Tibial artery (tissue), 4 donors: ENCODE results near the gene RELB.

Experiments used
- DNase-seq, 2 donors: peaks; one replicate each; pipeline ENCODE4 v3.0.0-alpha.2; 2019
- H3K27ac ChIP-seq, 2 donors: fragments of 200-600 bp; sonication (generic) in 1 of 2; 1 replicate in 1 of 2; 2 replicates in 1 of 2; pipeline ENCODE4 v1.5.1; 2018 to 2019; ENCODE audit warnings: mild to moderate bottlenecking in 1 of 2
- H3K27me3 ChIP-seq, 2 donors: fragments of 200-600 bp; sonication (generic) in 1 of 2; one replicate each; pipeline versions ENCODE4 v1.5.1 to v1.6.0; 2016 to 2019
- H3K36me3 ChIP-seq, 3 donors: fragments of 200-600 bp; sonication (generic) in 2 of 3; one replicate each; pipeline ENCODE4 v1.5.1; 2016 to 2019; ENCODE audit warnings: mild to moderate bottlenecking in 2 of 3
- H3K4me1 ChIP-seq, 4 donors: fragments of 200-600 bp; sonication (generic) in 2 of 4; 1 replicate in 3 of 4; 2 replicates in 1 of 4; pipeline ENCODE4 v1.5.1; 2016 to 2019
- H3K4me3 ChIP-seq, 2 donors: fragments of 200-600 bp; sonication (generic) in 1 of 2; 1 replicate in 1 of 2; 2 replicates in 1 of 2; pipeline ENCODE4 v1.5.1; 2018 to 2019; ENCODE audit warnings: mild to moderate bottlenecking in 2 of 2
- H3K9me3 ChIP-seq, 3 donors: fragments of 200-600 bp; sonication (generic) in 1 of 3; one replicate each; pipeline ENCODE4 v1.5.1; 2016 to 2019
- intact Hi-C: fragments of 100-400 bp; cut with DNase I; formaldehyde crosslinking; loops from one replicate; pipeline ENCODE4 v1.15.0; 2023; ENCODE audit warnings: low total_unique reads
- TF ChIP-seq, protein P1 (sequence below), 2 experiments: fragments of 200-600 bp in 1 of 2; fragments of 450-650 bp in 1 of 2; IDR thresholded peaks; one replicate each; pipeline ENCODE4 v1.5.1; 2017 to 2019; ENCODE audit warnings: antibody characterized with exemption in 2 of 2, mild to moderate bottlenecking in 1 of 2, moderate library complexity in 1 of 2

The RELB gene

GRCh38 chr19:44957526-44957925 is 43.7 kb upstream of the RELB start:
- H3K27me3 ChIP-seq: peaks cover 0 to 4% of the 10 kb centered on the region in 2 donors
- peaks cover 0 to 57% (median 36%) of the 10 kb centered on the region in 4 donors for H3K4me1 ChIP-seq
- TF ChIP-seq, protein P1, sequence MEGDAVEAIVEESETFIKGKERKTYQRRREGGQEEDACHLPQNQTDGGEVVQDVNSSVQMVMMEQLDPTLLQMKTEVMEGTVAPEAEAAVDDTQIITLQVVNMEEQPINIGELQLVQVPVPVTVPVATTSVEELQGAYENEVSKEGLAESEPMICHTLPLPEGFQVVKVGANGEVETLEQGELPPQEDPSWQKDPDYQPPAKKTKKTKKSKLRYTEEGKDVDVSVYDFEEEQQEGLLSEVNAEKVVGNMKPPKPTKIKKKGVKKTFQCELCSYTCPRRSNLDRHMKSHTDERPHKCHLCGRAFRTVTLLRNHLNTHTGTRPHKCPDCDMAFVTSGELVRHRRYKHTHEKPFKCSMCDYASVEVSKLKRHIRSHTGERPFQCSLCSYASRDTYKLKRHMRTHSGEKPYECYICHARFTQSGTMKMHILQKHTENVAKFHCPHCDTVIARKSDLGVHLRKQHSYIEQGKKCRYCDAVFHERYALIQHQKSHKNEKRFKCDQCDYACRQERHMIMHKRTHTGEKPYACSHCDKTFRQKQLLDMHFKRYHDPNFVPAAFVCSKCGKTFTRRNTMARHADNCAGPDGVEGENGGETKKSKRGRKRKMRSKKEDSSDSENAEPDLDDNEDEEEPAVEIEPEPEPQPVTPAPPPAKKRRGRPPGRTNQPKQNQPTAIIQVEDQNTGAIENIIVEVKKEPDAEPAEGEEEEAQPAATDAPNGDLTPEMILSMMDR (IDR thresholded peaks at IDR 0.05): no peak
- intact Hi-C loops: loop anchor here (5.0 kb wide), 1 partner anchor 45 kb away; the partner anchor contains the start of gene RELB
- H3K36me3 ChIP-seq: peaks cover 6 to 24% (median 21%) of the 10 kb centered on the region in 3 donors
- H3K9me3 ChIP-seq: no peaks in the 10 kb centered on the region
- no peak overlapping the region for H3K4me3 ChIP-seq
- H3K27ac ChIP-seq: no peak overlapping the region
- DNase-seq: no peak

DNA sequence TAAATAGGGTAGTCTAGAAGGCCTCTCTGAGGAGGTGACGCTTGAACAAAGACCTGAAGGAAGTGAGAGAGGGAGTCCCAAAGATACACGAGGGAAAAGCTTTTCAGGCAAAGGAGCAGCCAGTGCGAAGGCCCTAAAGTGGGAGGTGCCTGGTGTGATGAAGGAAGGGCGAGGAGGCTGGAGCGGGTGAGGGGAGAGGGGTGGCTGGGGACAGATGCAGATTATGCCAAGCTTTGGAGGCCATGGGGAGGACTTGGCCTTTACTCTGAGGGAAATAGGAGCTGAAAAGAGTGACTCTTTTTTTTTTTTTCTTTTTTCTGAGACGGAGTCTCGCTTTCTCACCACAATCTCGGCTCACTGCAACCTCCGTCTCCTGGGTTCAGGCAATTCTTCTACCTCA is 43.2 kb upstream of the RELB start:
- no peak overlapping the region for H3K4me3 ChIP-seq
- H3K4me1 ChIP-seq: peaks cover 0 to 56% (median 36%) of the 10 kb centered on the region in 4 donors
- H3K27me3 ChIP-seq: peaks cover 0 to 4% of the 10 kb centered on the region in 2 donors
- H3K9me3 ChIP-seq: no peaks in the 10 kb centered on the region
- H3K36me3 ChIP-seq: peaks cover 10 to 28% (median 27%) of the 10 kb centered on the region in 3 donors
- intact Hi-C loops: loop anchor here (5.0 kb wide), 1 partner anchor 44 kb away; the partner anchor contains the start of gene RELB
- H3K27ac ChIP-seq: no peak overlapping the region
- TF ChIP-seq, protein P1 (IDR thresholded peaks at IDR 0.05): no peak
- DNase-seq: no peak

DNA sequence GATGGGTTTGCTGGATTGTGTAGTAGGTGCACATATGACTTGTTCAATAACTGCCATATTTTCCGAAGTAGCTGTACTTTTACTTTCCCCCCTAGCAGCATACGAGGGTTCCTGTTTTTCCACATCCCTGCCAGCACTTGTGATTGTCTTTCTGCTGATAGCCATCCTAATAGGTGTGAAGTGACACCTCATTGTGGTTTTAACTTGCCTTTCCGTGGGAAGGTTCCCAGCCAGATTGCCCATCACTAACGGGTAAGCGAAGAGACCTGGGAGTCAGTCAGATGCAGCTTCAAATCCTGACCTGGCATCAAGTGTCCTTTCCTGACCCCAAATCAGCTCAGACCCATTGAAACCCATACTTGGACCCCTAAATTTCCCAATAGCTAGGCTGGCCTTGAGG is 41.6 kb upstream of the RELB start:
- Histone ChIP-seq H3K4me1 (peaks cover 0 to 42% (median 28%) of the 10 kb centered on the region in 4 donors), H3K9me3 (no peaks in the 10 kb centered on the region), H3K27me3 (peaks cover 0 to 3% of the 10 kb centered on the region in 2 donors), H3K4me3 (no peak overlapping the region), H3K36me3 (peaks cover 19 to 42% (median 42%) of the 10 kb centered on the region in 3 donors), H3K27ac (no peak overlapping the region)
- DNase-seq: no peak
- intact Hi-C loops: loop anchor here (5.0 kb wide), 1 partner anchor 43 kb away; the partner anchor contains the start of gene RELB
- TF ChIP-seq, protein P1 (IDR thresholded peaks at IDR 0.05): no peak

GRCh38 chr19:44960906-44961728 is 40.1 kb upstream of the RELB start:
- no peak for DNase-seq
- TF ChIP-seq, protein P1 (IDR thresholded peaks at IDR 0.05): no peak
- Histone ChIP-seq H3K4me1 (peaks cover 0 to 35% (median 22%) of the 10 kb centered on the region in 4 donors), H3K9me3 (no peaks in the 10 kb centered on the region), H3K27me3 (no peaks in the 10 kb centered on the region), H3K4me3 (no peak overlapping the region), H3K27ac (no peak overlapping the region), H3K36me3 (peaks cover 33 to 56% (median 55%) of the 10 kb centered on the region in 3 donors)
- intact Hi-C loops: no loop called here

DNA sequence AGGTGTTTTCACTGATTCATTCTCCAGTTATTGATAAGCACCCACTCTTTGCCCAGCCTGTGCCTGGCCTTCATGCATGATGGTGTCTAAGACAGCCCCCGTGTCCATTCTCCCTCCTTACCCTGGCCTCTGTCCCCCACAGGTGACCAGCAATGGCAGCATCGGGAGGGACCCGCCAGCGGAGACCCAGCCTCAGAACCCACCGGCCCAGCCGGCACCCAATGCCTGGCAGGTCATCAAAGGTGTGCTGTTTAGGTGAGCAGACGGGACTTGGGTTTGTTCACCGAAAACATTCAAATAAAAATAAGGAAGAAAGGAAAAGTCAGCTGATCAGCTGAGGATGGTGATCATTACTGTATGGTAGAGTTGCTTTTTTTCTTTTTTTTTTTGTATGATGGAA is 39.4 kb upstream of the RELB start:
- no peak overlapping the region for H3K27ac ChIP-seq
- intact Hi-C loops: no loop called here
- H3K4me1 ChIP-seq: peaks cover 0 to 28% (median 15%) of the 10 kb centered on the region in 4 donors
- peaks cover 33 to 63% (median 61%) of the 10 kb centered on the region in 3 donors for H3K36me3 ChIP-seq
- no peak for DNase-seq
- TF ChIP-seq, protein P1 (IDR thresholded peaks at IDR 0.05): no peak
- H3K9me3 ChIP-seq: no peaks in the 10 kb centered on the region
- no peaks in the 10 kb centered on the region for H3K27me3 ChIP-seq
- H3K4me3 ChIP-seq: no peak overlapping the region
